Caco-2 (cell line): ENCODE measurements around the gene PVALEF. TPM values are rescaled to one million over a fixed set of nuclear protein-coding genes. Genes with fewer than 3 reads are reported as not detected.

ENCODE experiments used
- BruUV-seq: library from RNA; stranded (reverse); fragments of 400-500 nt; replicated peaks from 2 replicates; lab custom pipeline; 2021; lab: Mats Ljungman, UMichigan
- CTCF ChIA-PET: fragments of 300-600 bp; sonication (Branson Sonifier 250); formaldehyde crosslinking; loops from one replicate; lab custom pipeline; 2022; ENCODE audit warnings: antibody characterized with exemption; lab: Charles Lee
- POLR2A ChIA-PET: fragments of 300-600 bp; sonication (Branson Sonifier 250); formaldehyde crosslinking; loops from one replicate; lab custom pipeline; 2022; ENCODE audit warnings: antibody characterized with exemption; lab: Charles Lee
- DNase-seq, 2 experiments: peaks; one replicate each; pipeline versions ENCODE4 v3.0.0 to v3.0.0-alpha.2; 2020 to 2022
- H3K27me3 ChIP-seq: replicated peaks from 2 replicates; pipeline ENCODE4 v1.6.0; 2011; ENCODE audit warnings: low read length; ENCODE audit not compliant: control insufficient read depth, insufficient read depth
- H3K36me3 ChIP-seq: 2 replicates; pipeline ENCODE4 v1.5.1; 2011; ENCODE audit warnings: low read length; ENCODE audit not compliant: control insufficient read depth, insufficient read depth
- H3K4me1 ChIP-seq: fragments of 250-450 bp; sonication (Bioruptor Pico); 2 replicates; pipeline ENCODE4 v1.5.1; 2020; ENCODE audit warnings: mild to moderate bottlenecking
- H3K4me3 ChIP-seq: 2 replicates; pipeline ENCODE4 v1.5.1; 2011; ENCODE audit warnings: low read depth, mild to moderate bottlenecking, control low read depth, low read length
- H3K9me3 ChIP-seq: fragments of 250-450 bp; sonication (Bioruptor Pico); 2 replicates; pipeline ENCODE4 v1.5.1; 2020; ENCODE audit warnings: mild to moderate bottlenecking, moderate library complexity
- H3K27ac Mint-ChIP-seq: one replicate; pipeline ENCODE4 v1.8.0; 2022; ENCODE audit warnings: mixed read lengths; ENCODE audit not compliant: unreplicated experiment
- H3K27me3 Mint-ChIP-seq: one replicate; pipeline ENCODE4 v1.8.0; 2022; ENCODE audit warnings: mixed read lengths; ENCODE audit not compliant: insufficient read depth, unreplicated experiment
- H3K36me3 Mint-ChIP-seq: one replicate; pipeline ENCODE4 v1.8.0; 2022; ENCODE audit warnings: mild to moderate bottlenecking, mixed read lengths; ENCODE audit not compliant: insufficient read depth, unreplicated experiment
- H3K4me1 Mint-ChIP-seq: one replicate; pipeline ENCODE4 v1.8.0; 2022; ENCODE audit warnings: low read depth, mixed read lengths; ENCODE audit not compliant: unreplicated experiment
- H3K4me3 Mint-ChIP-seq: one replicate; pipeline ENCODE4 v1.8.0; 2022; ENCODE audit warnings: mild to moderate bottlenecking, moderate library complexity, mixed read lengths; ENCODE audit not compliant: unreplicated experiment
- H3K9me3 Mint-ChIP-seq: one replicate; pipeline ENCODE4 v1.8.0; 2022; ENCODE audit warnings: mixed read lengths; ENCODE audit not compliant: unreplicated experiment
- CTCF ChIP-seq, 2 experiments: fragments of 200-600 bp in 1 of 2; IDR thresholded peaks; 1 replicate in 1 of 2; 2 replicates in 1 of 2; pipeline versions ENCODE4 v1.5.1 to v1.8.0; 2011 to 2022; ENCODE audit warnings: antibody characterized with exemption in 1 of 2, control low read depth in 1 of 2, inconsistent platforms in 1 of 2, low read depth in 1 of 2, low read length in 1 of 2, mild to moderate bottlenecking in 1 of 2, moderate library complexity in 1 of 2; ENCODE audit not compliant: insufficient read depth in 1 of 2, severe bottlenecking in 1 of 2, unreplicated experiment in 1 of 2
- intact Hi-C: fragments of 100-400 bp; cut with micrococcal nuclease; formaldehyde crosslinking; loops from one replicate; pipeline ENCODE4 v1.10.0; 2022; ENCODE audit not compliant: unreplicated experiment
- total RNA-seq: library from RNA; stranded (reverse); gene quantifications from 2 replicates; pipeline ENCODE4 v1.2.3, GENCODE V29; 2022

The PVALEF gene
- total RNA-seq, 1 experiment from 2014 or later: not detected

GRCh38 chr17:81158688-81159590, 6.4 kb upstream of the PVALEF start:
- no peak for TF ChIP-seq CTCF (IDR thresholded peaks at IDR 0.05; ENCODE audit: insufficient read depth in 1 of 2, low read depth in 1 of 2, low read length in 1 of 2, severe bottlenecking in 1 of 2, unreplicated experiment in 1 of 2)
- intact Hi-C loops: no loop called here
- Histone ChIP-seq H3K27me3 (no peaks in the 10 kb centered on the region), H3K4me3 (no peak overlapping the region), H3K9me3 (no peaks in the 10 kb centered on the region), H3K4me1 (no peaks in the 10 kb centered on the region), H3K36me3 (no peaks in the 10 kb centered on the region)
- Mint-ChIP-seq H3K4me3 (no peak overlapping the region), H3K4me1 (no peaks in the 10 kb centered on the region), H3K27me3 (no peaks in the 10 kb centered on the region), H3K9me3 (no peaks in the 10 kb centered on the region), H3K27ac (no peak overlapping the region), H3K36me3 (no peaks in the 10 kb centered on the region)
- BruUV-seq: no TSS peak
- DNase-seq: no peak
- ChIA-PET CTCF (no interaction called here), POLR2A (no interaction called here)

- H3K9me3 Mint-ChIP-seq: no peaks in the 10 kb centered on the region
- intact Hi-C loops: no loop called here
- no peak for DNase-seq
- H3K4me3 ChIP-seq: no peak overlapping the region
- H3K4me1 ChIP-seq: peaks cover 7% of the 10 kb centered on the region
- H3K27ac Mint-ChIP-seq: no peak overlapping the region
- no peak for TF ChIP-seq CTCF (IDR thresholded peaks at IDR 0.05; ENCODE audit: insufficient read depth in 1 of 2, low read depth in 1 of 2, low read length in 1 of 2, severe bottlenecking in 1 of 2, unreplicated experiment in 1 of 2)
- no TSS peak for BruUV-seq
- H3K27me3 Mint-ChIP-seq: no peaks in the 10 kb centered on the region
- POLR2A ChIA-PET: no interaction called here
- CTCF ChIA-PET: no interaction called here
- no peak overlapping the region for H3K4me3 Mint-ChIP-seq
- no peaks in the 10 kb centered on the region for H3K36me3 ChIP-seq
- H3K27me3 ChIP-seq: no peaks in the 10 kb centered on the region
- no peaks in the 10 kb centered on the region for H3K36me3 Mint-ChIP-seq
- H3K9me3 ChIP-seq: no peaks in the 10 kb centered on the region
- no peaks in the 10 kb centered on the region for H3K4me1 Mint-ChIP-seq
These were observed 5.6 kb upstream of the PVALEF start for GRCh38 chr17:81159611-81160265.

- no peaks in the 10 kb centered on the region for H3K27me3 ChIP-seq
- no peak overlapping the region for H3K27ac Mint-ChIP-seq
- no peaks in the 10 kb centered on the region for H3K9me3 ChIP-seq
- H3K36me3 Mint-ChIP-seq: no peaks in the 10 kb centered on the region
- no peak overlapping the region for H3K4me3 ChIP-seq
- H3K4me3 Mint-ChIP-seq: no peak overlapping the region
- H3K27me3 Mint-ChIP-seq: no peaks in the 10 kb centered on the region
- DNase-seq: no peak
- no peak for TF ChIP-seq CTCF (IDR thresholded peaks at IDR 0.05; ENCODE audit: insufficient read depth in 1 of 2, low read depth in 1 of 2, low read length in 1 of 2, severe bottlenecking in 1 of 2, unreplicated experiment in 1 of 2)
- no peaks in the 10 kb centered on the region for H3K4me1 Mint-ChIP-seq
- H3K9me3 Mint-ChIP-seq: no peaks in the 10 kb centered on the region
- intact Hi-C loops: no loop called here
- ChIA-PET CTCF (no interaction called here), POLR2A (no interaction called here)
- BruUV-seq: no TSS peak
- H3K4me1 ChIP-seq: peaks cover 13% of the 10 kb centered on the region
- H3K36me3 ChIP-seq: no peaks in the 10 kb centered on the region
These were observed 5.0 kb upstream of the PVALEF start for GRCh38 chr17:81160306-81160705.
